Neural cell (in vitro differentiated cells): ENCODE data around the gene SHMT2.

Experiments
- EP300 ChIP-seq: fragments of 450-650 bp; conservative IDR thresholded peaks from 2 replicates; pipeline ENCODE4 v1.6.1; 2014; ENCODE audit warnings: antibody characterized with exemption, mild to moderate bottlenecking, moderate library complexity; ENCODE audit not compliant: poor library complexity, severe bottlenecking
- EZH2 ChIP-seq: fragments of 200-600, 300-800 bp; shearing (Covaris generic), sonication (generic); IDR thresholded peaks from 2 replicates; pipeline ENCODE4 v1.6.1; 2014; ENCODE audit warnings: antibody characterized with exemption, low read length, borderline replicate concordance, mild to moderate bottlenecking; ENCODE audit not compliant: insufficient read depth, poor library complexity, severe bottlenecking
- MXI1 ChIP-seq: fragments of 450-650 bp; conservative IDR thresholded peaks from 2 replicates; pipeline ENCODE4 v1.6.1; 2014; ENCODE audit warnings: antibody characterized with exemption, mild to moderate bottlenecking; ENCODE audit not compliant: poor library complexity, severe bottlenecking
- POLR2AphosphoS5 ChIP-seq: IDR thresholded peaks from 2 replicates; pipeline ENCODE4 v1.6.1; 2012
- RAD21 ChIP-seq: fragments of 450-650 bp; conservative IDR thresholded peaks from 2 replicates; pipeline ENCODE4 v1.6.1; 2014; ENCODE audit warnings: antibody characterized with exemption, mild to moderate bottlenecking, moderate library complexity
- TAF1 ChIP-seq: IDR thresholded peaks from 2 replicates; pipeline ENCODE4 v1.6.1; 2012; ENCODE audit warnings: low read depth
- TF ChIP-seq, protein P1 (sequence below): fragments of 450-650 bp; IDR thresholded peaks from 2 replicates; pipeline ENCODE4 v1.5.1; 2014; ENCODE audit warnings: antibody characterized with exemption, mild to moderate bottlenecking, moderate library complexity; ENCODE audit not compliant: poor library complexity, severe bottlenecking
- TF ChIP-seq, protein P2 (sequence below): IDR thresholded peaks from 2 replicates; pipeline ENCODE4 v1.6.1; 2012; ENCODE audit warnings: borderline replicate concordance

- TF ChIP-seq, protein P1, sequence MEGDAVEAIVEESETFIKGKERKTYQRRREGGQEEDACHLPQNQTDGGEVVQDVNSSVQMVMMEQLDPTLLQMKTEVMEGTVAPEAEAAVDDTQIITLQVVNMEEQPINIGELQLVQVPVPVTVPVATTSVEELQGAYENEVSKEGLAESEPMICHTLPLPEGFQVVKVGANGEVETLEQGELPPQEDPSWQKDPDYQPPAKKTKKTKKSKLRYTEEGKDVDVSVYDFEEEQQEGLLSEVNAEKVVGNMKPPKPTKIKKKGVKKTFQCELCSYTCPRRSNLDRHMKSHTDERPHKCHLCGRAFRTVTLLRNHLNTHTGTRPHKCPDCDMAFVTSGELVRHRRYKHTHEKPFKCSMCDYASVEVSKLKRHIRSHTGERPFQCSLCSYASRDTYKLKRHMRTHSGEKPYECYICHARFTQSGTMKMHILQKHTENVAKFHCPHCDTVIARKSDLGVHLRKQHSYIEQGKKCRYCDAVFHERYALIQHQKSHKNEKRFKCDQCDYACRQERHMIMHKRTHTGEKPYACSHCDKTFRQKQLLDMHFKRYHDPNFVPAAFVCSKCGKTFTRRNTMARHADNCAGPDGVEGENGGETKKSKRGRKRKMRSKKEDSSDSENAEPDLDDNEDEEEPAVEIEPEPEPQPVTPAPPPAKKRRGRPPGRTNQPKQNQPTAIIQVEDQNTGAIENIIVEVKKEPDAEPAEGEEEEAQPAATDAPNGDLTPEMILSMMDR: no peak
- no peak for TF ChIP-seq POLR2AphosphoS5
- no peak for TF ChIP-seq RAD21
- TF ChIP-seq, protein P2, sequence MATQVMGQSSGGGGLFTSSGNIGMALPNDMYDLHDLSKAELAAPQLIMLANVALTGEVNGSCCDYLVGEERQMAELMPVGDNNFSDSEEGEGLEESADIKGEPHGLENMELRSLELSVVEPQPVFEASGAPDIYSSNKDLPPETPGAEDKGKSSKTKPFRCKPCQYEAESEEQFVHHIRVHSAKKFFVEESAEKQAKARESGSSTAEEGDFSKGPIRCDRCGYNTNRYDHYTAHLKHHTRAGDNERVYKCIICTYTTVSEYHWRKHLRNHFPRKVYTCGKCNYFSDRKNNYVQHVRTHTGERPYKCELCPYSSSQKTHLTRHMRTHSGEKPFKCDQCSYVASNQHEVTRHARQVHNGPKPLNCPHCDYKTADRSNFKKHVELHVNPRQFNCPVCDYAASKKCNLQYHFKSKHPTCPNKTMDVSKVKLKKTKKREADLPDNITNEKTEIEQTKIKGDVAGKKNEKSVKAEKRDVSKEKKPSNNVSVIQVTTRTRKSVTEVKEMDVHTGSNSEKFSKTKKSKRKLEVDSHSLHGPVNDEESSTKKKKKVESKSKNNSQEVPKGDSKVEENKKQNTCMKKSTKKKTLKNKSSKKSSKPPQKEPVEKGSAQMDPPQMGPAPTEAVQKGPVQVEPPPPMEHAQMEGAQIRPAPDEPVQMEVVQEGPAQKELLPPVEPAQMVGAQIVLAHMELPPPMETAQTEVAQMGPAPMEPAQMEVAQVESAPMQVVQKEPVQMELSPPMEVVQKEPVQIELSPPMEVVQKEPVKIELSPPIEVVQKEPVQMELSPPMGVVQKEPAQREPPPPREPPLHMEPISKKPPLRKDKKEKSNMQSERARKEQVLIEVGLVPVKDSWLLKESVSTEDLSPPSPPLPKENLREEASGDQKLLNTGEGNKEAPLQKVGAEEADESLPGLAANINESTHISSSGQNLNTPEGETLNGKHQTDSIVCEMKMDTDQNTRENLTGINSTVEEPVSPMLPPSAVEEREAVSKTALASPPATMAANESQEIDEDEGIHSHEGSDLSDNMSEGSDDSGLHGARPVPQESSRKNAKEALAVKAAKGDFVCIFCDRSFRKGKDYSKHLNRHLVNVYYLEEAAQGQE: no peak
- no peak for TF ChIP-seq EZH2
- TF ChIP-seq EP300: no peak
- no peak for TF ChIP-seq TAF1
- no peak for TF ChIP-seq MXI1
Observed at GRCh38 chr12:57202321-57202720, 27.2 kb upstream of the SHMT2 start.
